ENCODE measurements around the gene NAA15. TPM values are rescaled to one million over a fixed set of nuclear protein-coding genes. Genes with fewer than 3 reads are reported as not detected.

NAA15 gene
- polyA plus RNA-seq, 3 donors, result 5.2 to 20.2 (median 8.8) TPM

DNA sequence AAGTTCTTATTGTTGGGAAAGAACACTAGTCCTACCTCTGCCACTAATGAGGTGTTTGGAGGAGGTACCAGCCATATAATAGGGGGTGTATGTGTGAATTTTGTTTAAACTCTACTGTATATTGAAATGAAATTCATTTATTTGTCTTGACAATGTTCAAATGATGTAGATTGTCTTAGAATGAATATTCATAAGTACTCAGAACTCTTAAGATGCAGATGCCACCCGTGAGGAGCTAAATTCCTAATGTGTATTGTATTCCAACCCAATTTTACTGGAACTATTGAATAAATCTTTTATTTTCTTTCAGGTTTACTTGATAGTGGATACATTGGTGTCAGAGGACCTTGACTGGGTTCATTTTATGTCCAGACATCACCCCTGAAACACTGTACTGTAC is 88.7 kb downstream of the NAA15 start:
- intact Hi-C loops (cut with micrococcal nuclease), result no loop called here
- H3K36me3 ChIP-seq (replicated peaks in 1 of 2; ENCODE audit: control insufficient read depth in 1 of 2, insufficient read depth in 2 of 2, low read length in 2 of 2), result peaks cover 50 to 86% of the 10 kb centered on the region in 2 donors
- H3K9me3 Mint-ChIP-seq, result no peaks in the 10 kb centered on the region
- no peak overlapping the region for H3K27ac ChIP-seq (ENCODE audit: low read depth in 1 of 2, low read length in 2 of 2)
- TF ChIP-seq, protein P1, sequence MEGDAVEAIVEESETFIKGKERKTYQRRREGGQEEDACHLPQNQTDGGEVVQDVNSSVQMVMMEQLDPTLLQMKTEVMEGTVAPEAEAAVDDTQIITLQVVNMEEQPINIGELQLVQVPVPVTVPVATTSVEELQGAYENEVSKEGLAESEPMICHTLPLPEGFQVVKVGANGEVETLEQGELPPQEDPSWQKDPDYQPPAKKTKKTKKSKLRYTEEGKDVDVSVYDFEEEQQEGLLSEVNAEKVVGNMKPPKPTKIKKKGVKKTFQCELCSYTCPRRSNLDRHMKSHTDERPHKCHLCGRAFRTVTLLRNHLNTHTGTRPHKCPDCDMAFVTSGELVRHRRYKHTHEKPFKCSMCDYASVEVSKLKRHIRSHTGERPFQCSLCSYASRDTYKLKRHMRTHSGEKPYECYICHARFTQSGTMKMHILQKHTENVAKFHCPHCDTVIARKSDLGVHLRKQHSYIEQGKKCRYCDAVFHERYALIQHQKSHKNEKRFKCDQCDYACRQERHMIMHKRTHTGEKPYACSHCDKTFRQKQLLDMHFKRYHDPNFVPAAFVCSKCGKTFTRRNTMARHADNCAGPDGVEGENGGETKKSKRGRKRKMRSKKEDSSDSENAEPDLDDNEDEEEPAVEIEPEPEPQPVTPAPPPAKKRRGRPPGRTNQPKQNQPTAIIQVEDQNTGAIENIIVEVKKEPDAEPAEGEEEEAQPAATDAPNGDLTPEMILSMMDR (IDR thresholded peaks at IDR 0.05), result no peak
- H2AFZ ChIP-seq (ENCODE audit: insufficient read depth, low read depth, low read length, poor library complexity, severe bottlenecking), result no peak overlapping the region
- H3K4me3 ChIP-seq (replicated peaks in 1 of 3; ENCODE audit: low read depth in 2 of 3, low read length in 3 of 3), result no peak overlapping the region
- H3K27ac Mint-ChIP-seq, result no peak overlapping the region
- no peak overlapping the region for H3K9ac ChIP-seq (ENCODE audit: insufficient read depth, low read length, poor library complexity, severe bottlenecking)
- no peaks in the 10 kb centered on the region for H3K4me1 ChIP-seq (ENCODE audit: control insufficient read depth in 1 of 2, insufficient read depth in 2 of 2, low read length in 2 of 2)
- H3K4me1 Mint-ChIP-seq, result no peaks in the 10 kb centered on the region
- H3K4me2 ChIP-seq (replicated peaks; ENCODE audit: extremely low read depth, low read length, poor library complexity, severe bottlenecking), result no peak overlapping the region
- H3K79me2 ChIP-seq (ENCODE audit: insufficient read depth, low read length), result no peaks in the 10 kb centered on the region
- WGBS (ENCODE audit: insufficient coverage), result no CpG with 5 or more reads among the region's 1 CpG
- no peaks in the 10 kb centered on the region for H4K20me1 ChIP-seq (ENCODE audit: insufficient read depth, low read length)
- no peaks in the 10 kb centered on the region for H3K27me3 ChIP-seq (ENCODE audit: control insufficient read depth in 2 of 2, insufficient read depth in 2 of 2, low read length in 2 of 2)
- H3K27me3 Mint-ChIP-seq (ENCODE audit: low read depth in 3 of 3), result peaks cover 0 to 2% (median 0%) of the 10 kb centered on the region in 3 donors
- no peak overlapping the region for H3K4me3 Mint-ChIP-seq
- DNase-seq, result no peak
- peaks cover 56 to 61% of the 10 kb centered on the region in 2 donors for H3K36me3 Mint-ChIP-seq
- no peaks in the 10 kb centered on the region for H3K9me3 ChIP-seq (replicated peaks in 1 of 2; ENCODE audit: control insufficient read depth in 1 of 2, insufficient read depth in 1 of 2, low read length in 2 of 2)

- DNase-seq, result no peak
- Mint-ChIP-seq H3K4me1 (peaks cover 5% of the 10 kb centered on the region), H3K4me3 (no peak overlapping the region), H3K36me3 (peaks cover 47 to 66% of the 10 kb centered on the region in 2 donors), H3K27ac (no peak overlapping the region), H3K9me3 (no peaks in the 10 kb centered on the region), H3K27me3 (ENCODE audit: low read depth in 3 of 3) (peaks cover 0 to 2% (median 0%) of the 10 kb centered on the region in 3 donors)
- Histone ChIP-seq H3K36me3 (replicated peaks in 1 of 2; ENCODE audit: control insufficient read depth in 1 of 2, insufficient read depth in 2 of 2, low read length in 2 of 2) (peaks cover 33 to 69% of the 10 kb centered on the region in 2 donors), H2AFZ (ENCODE audit: insufficient read depth, low read depth, low read length, poor library complexity, severe bottlenecking) (no peak overlapping the region), H3K9ac (ENCODE audit: insufficient read depth, low read length, poor library complexity, severe bottlenecking) (no peak overlapping the region), H3K79me2 (ENCODE audit: insufficient read depth, low read length) (no peaks in the 10 kb centered on the region), H3K27ac (ENCODE audit: low read depth in 1 of 2, low read length in 2 of 2) (no peak overlapping the region), H3K9me3 (replicated peaks in 1 of 2; ENCODE audit: control insufficient read depth in 1 of 2, insufficient read depth in 1 of 2, low read length in 2 of 2) (no peaks in the 10 kb centered on the region), H3K4me2 (replicated peaks; ENCODE audit: extremely low read depth, low read length, poor library complexity, severe bottlenecking) (no peak overlapping the region), H4K20me1 (ENCODE audit: insufficient read depth, low read length) (no peaks in the 10 kb centered on the region), H3K27me3 (ENCODE audit: control insufficient read depth in 2 of 2, insufficient read depth in 2 of 2, low read length in 2 of 2) (no peaks in the 10 kb centered on the region), H3K4me1 (ENCODE audit: control insufficient read depth in 1 of 2, insufficient read depth in 2 of 2, low read length in 2 of 2) (peaks cover 0 to 8% of the 10 kb centered on the region in 2 donors), H3K4me3 (replicated peaks in 1 of 3; ENCODE audit: low read depth in 2 of 3, low read length in 3 of 3) (no peak overlapping the region)
- intact Hi-C loops (cut with micrococcal nuclease), result no loop called here
- WGBS (ENCODE audit: insufficient coverage), result no CpG with 5 or more reads among the region's 2 CpGs
- TF ChIP-seq, protein P1 (IDR thresholded peaks at IDR 0.05), result no peak
Observed at GRCh38 chr4:139391731-139392130, 90.4 kb downstream of the NAA15 start.
